IPS-18a (cell line): ENCODE measurements around the gene NUP50.
"Not testable (repeated sequence)": the region's sequence is repeated elsewhere in the genome, so short reads cannot be mapped to it uniquely, and the experiment has no call there.

ENCODE experiments used
- H3K27ac ChIP-seq: one replicate; pipeline ENCODE4 v1.5.1; 2013; ENCODE audit warnings: low read length
- H3K27me3 ChIP-seq: one replicate; pipeline ENCODE4 v1.6.1; 2013; ENCODE audit warnings: mild to moderate bottlenecking, low read length; ENCODE audit not compliant: control insufficient read depth, insufficient read depth
- H3K36me3 ChIP-seq: one replicate; pipeline ENCODE4 v1.6.1; 2013; ENCODE audit warnings: low read depth, low read length; ENCODE audit not compliant: control insufficient read depth
- H3K4me1 ChIP-seq: one replicate; pipeline ENCODE4 v1.6.1; 2013; ENCODE audit warnings: low read depth, low read length; ENCODE audit not compliant: control insufficient read depth
- H3K4me3 ChIP-seq: one replicate; pipeline ENCODE4 v1.5.1; 2013; ENCODE audit warnings: low read length
- H3K9ac ChIP-seq: one replicate; pipeline ENCODE4 v1.6.1; 2013; ENCODE audit warnings: mild to moderate bottlenecking, low read length, moderate library complexity
- H3K9me3 ChIP-seq: one replicate; pipeline ENCODE4 v1.6.1; 2013; ENCODE audit warnings: low read depth, low read length; ENCODE audit not compliant: control insufficient read depth

Gene NUP50

GRCh38 chr22:45183974-45184373 lies 20.2 kb downstream of the NUP50 start:
- Histone ChIP-seq H3K4me3 (no peak overlapping the region), H3K27me3 (no peaks in the 10 kb centered on the region), H3K9ac (no peak overlapping the region), H3K27ac (no peak overlapping the region), H3K4me1 (peaks cover 3% of the 10 kb centered on the region), H3K36me3 (peaks cover 56% of the 10 kb centered on the region), H3K9me3 (no peaks in the 10 kb centered on the region)

- Histone ChIP-seq H3K36me3 (peaks cover 42% of the 10 kb centered on the region), H3K27ac (no peak overlapping the region), H3K9me3 (no peaks in the 10 kb centered on the region), H3K4me3 (no peak overlapping the region), H3K9ac (no peak overlapping the region), H3K4me1 (peaks cover 2% of the 10 kb centered on the region), H3K27me3 (no peaks in the 10 kb centered on the region)
Observed at GRCh38 chr22:45185718-45186514, 22.2 kb downstream of the NUP50 start.

GRCh38 chr22:45187891-45188290 lies 24.2 kb downstream of the NUP50 start:
- Histone ChIP-seq H3K27me3 (no peaks in the 10 kb centered on the region), H3K4me1 (peaks cover 9% of the 10 kb centered on the region), H3K36me3 (peaks cover 33% of the 10 kb centered on the region), H3K9me3 (no peaks in the 10 kb centered on the region), H3K9ac (no peak overlapping the region), H3K4me3 (no peak overlapping the region), H3K27ac (no peak overlapping the region)

GRCh38 chr22:45188779-45189178 lies 25.1 kb downstream of the NUP50 start:
- H3K9ac ChIP-seq = no peak overlapping the region
- H3K27ac ChIP-seq = no peak overlapping the region
- peaks cover 24% of the 10 kb centered on the region for H3K36me3 ChIP-seq
- H3K9me3 ChIP-seq = no peaks in the 10 kb centered on the region
- H3K27me3 ChIP-seq = no peaks in the 10 kb centered on the region
- peaks cover 16% of the 10 kb centered on the region for H3K4me1 ChIP-seq
- no peak overlapping the region for H3K4me3 ChIP-seq

- no peaks in the 10 kb centered on the region for H3K9me3 ChIP-seq
- H3K27me3 ChIP-seq = no peaks in the 10 kb centered on the region
- H3K36me3 ChIP-seq = peaks cover 11% of the 10 kb centered on the region
- H3K4me1 ChIP-seq = peaks cover 16% of the 10 kb centered on the region
- no peak overlapping the region for H3K27ac ChIP-seq
- no peak overlapping the region for H3K9ac ChIP-seq
- H3K4me3 ChIP-seq = no peak overlapping the region
Observed at GRCh38 chr22:45190202-45190872, 26.6 kb downstream of the NUP50 start.

GRCh38 chr22:45191746-45192145 lies 28.0 kb downstream of the NUP50 start:
- H3K9ac ChIP-seq, H3K9me3 ChIP-seq, H3K4me3 ChIP-seq, H3K27me3 ChIP-seq, H3K27ac ChIP-seq, H3K36me3 ChIP-seq: not testable (repeated sequence)
- peaks cover 16% of the 10 kb centered on the region for H3K4me1 ChIP-seq

- no peak overlapping the region for H3K9ac ChIP-seq
- H3K27me3 ChIP-seq = no peaks in the 10 kb centered on the region
- H3K27ac ChIP-seq = no peak overlapping the region
- no peaks in the 10 kb centered on the region for H3K36me3 ChIP-seq
- H3K4me1 ChIP-seq = peaks cover 16% of the 10 kb centered on the region
- no peaks in the 10 kb centered on the region for H3K9me3 ChIP-seq
- no peak overlapping the region for H3K4me3 ChIP-seq
Observed at GRCh38 chr22:45192701-45193187, 29.0 kb downstream of the NUP50 start.

GRCh38 chr22:45194686-45195085 lies 31.0 kb downstream of the NUP50 start:
- no peak overlapping the region for H3K9ac ChIP-seq
- no peaks in the 10 kb centered on the region for H3K27me3 ChIP-seq
- H3K36me3 ChIP-seq = no peaks in the 10 kb centered on the region
- H3K4me1 ChIP-seq = peaks cover 16% of the 10 kb centered on the region
- no peaks in the 10 kb centered on the region for H3K9me3 ChIP-seq
- no peak overlapping the region for H3K27ac ChIP-seq
- H3K4me3 ChIP-seq = no peak overlapping the region

- H3K36me3 ChIP-seq = no peaks in the 10 kb centered on the region
- H3K9ac ChIP-seq = no peak overlapping the region
- H3K4me3 ChIP-seq = no peak overlapping the region
- H3K4me1 ChIP-seq = peaks cover 16% of the 10 kb centered on the region
- no peaks in the 10 kb centered on the region for H3K27me3 ChIP-seq
- H3K27ac ChIP-seq = no peak overlapping the region
- no peaks in the 10 kb centered on the region for H3K9me3 ChIP-seq
Observed at GRCh38 chr22:45195616-45196015, 31.9 kb downstream of the NUP50 start.

GRCh38 chr22:45196308-45196707 lies 32.6 kb downstream of the NUP50 start:
- no peaks in the 10 kb centered on the region for H3K36me3 ChIP-seq
- no peak overlapping the region for H3K9ac ChIP-seq
- no peaks in the 10 kb centered on the region for H3K9me3 ChIP-seq
- H3K27ac ChIP-seq = no peak overlapping the region
- H3K4me1 ChIP-seq = peaks cover 16% of the 10 kb centered on the region
- H3K4me3 ChIP-seq = no peak overlapping the region
- H3K27me3 ChIP-seq = no peaks in the 10 kb centered on the region

GRCh38 chr22:45196926-45197605 lies 33.3 kb downstream of the NUP50 start:
- H3K9ac ChIP-seq = no peak overlapping the region
- no peak overlapping the region for H3K4me3 ChIP-seq
- H3K27me3 ChIP-seq = no peaks in the 10 kb centered on the region
- H3K9me3 ChIP-seq = no peaks in the 10 kb centered on the region
- H3K4me1 ChIP-seq = peaks cover 12% of the 10 kb centered on the region
- no peak overlapping the region for H3K27ac ChIP-seq
- H3K36me3 ChIP-seq = no peaks in the 10 kb centered on the region
